H1 (cell line): ENCODE results near the gene GRID1. TPM values are rescaled to one million over a fixed set of nuclear protein-coding genes. Genes with fewer than 3 reads are reported as not detected.

Experiments used
- CTCF ChIA-PET: fragments of 300-600 bp; sonication (Branson Sonifier 250); formaldehyde crosslinking; loops from one replicate; lab custom pipeline; 2021; ENCODE audit not compliant: partially characterized antibody; lab: Charles Lee
- POLR2A ChIA-PET: fragments of 300-600 bp; sonication (Branson Sonifier 250); formaldehyde crosslinking; loops from one replicate; lab custom pipeline; 2021; ENCODE audit warnings: inconsistent platforms; ENCODE audit not compliant: partially characterized antibody; lab: Charles Lee
- DNase-seq, 2 experiments: peaks; one replicate each; pipeline versions ENCODE4 v3.0.0 to v3.0.0-alpha.2; 2010 to 2022; ENCODE audit warnings: low spot score in 2 of 2, low read depth in 1 of 2, mixed read lengths in 1 of 2
- FAIRE-seq: peaks from 2 replicates; lab custom pipeline; 2011; peaks lifted over from hg19 to GRCh38; lab: Jason Lieb, UNC
- H2AFZ ChIP-seq: 2 replicates; pipeline ENCODE4 v1.8.1; 2012; ENCODE audit warnings: low read length, inconsistent platforms
- H2AK5ac ChIP-seq: 2 replicates; pipeline ENCODE4 v1.6.1; 2013; ENCODE audit warnings: low read depth, low read length
- H2BK120ac ChIP-seq: replicated peaks from 2 replicates; pipeline ENCODE3; 2013; ENCODE audit warnings: low read depth, low read length, inconsistent platforms
- H2BK12ac ChIP-seq: 2 replicates; pipeline ENCODE4 v1.6.1; 2013; ENCODE audit warnings: low read depth, low read length
- H2BK15ac ChIP-seq: 2 replicates; pipeline ENCODE4 v1.6.1; 2013; ENCODE audit warnings: low read length
- H2BK20ac ChIP-seq: 2 replicates; pipeline ENCODE4 v1.6.1; 2013; ENCODE audit warnings: low read length
- H2BK5ac ChIP-seq: 2 replicates; pipeline ENCODE4 v1.6.1; 2013; ENCODE audit warnings: low read depth, low read length
- H3K14ac ChIP-seq: 2 replicates; pipeline ENCODE4 v1.6.1; 2013; ENCODE audit warnings: inconsistent platforms; ENCODE audit not compliant: insufficient read length
- H3K18ac ChIP-seq: 2 replicates; pipeline ENCODE4 v1.6.1; 2013; ENCODE audit warnings: low read length; ENCODE audit errors: extremely low read depth
- H3K23ac ChIP-seq: 2 replicates; pipeline ENCODE4 v1.6.1; 2013; ENCODE audit warnings: inconsistent platforms; ENCODE audit not compliant: insufficient read length
- H3K23me2 ChIP-seq: 2 replicates; pipeline ENCODE4 v1.6.1; 2013; ENCODE audit warnings: low read depth, low read length
- H3K27ac ChIP-seq: 2 replicates; pipeline ENCODE4 v1.6.1; 2011; ENCODE audit warnings: low read depth, low read length, inconsistent platforms
- H3K27me3 ChIP-seq, 4 experiments: replicated peaks in 1 of 4; 1 replicate in 1 of 4; 2 replicates in 3 of 4; pipeline versions ENCODE4 v1.6.1 to v1.8.1; 2011 to 2013; ENCODE audit warnings: low read length in 3 of 4, mild to moderate bottlenecking in 3 of 4, inconsistent platforms in 2 of 4, mixed read lengths in 2 of 4, moderate library complexity in 1 of 4; ENCODE audit not compliant: control insufficient read depth in 3 of 4, insufficient read depth in 3 of 4; ENCODE audit errors: extremely low read depth in 1 of 4
- H3K36me3 ChIP-seq, 4 experiments: 2 replicates each; pipeline versions ENCODE4 v1.6.1 to v1.8.1; 2011 to 2013; ENCODE audit warnings: mild to moderate bottlenecking in 4 of 4, low read length in 3 of 4, moderate library complexity in 2 of 4, control low read depth in 1 of 4, inconsistent platforms in 1 of 4; ENCODE audit not compliant: insufficient read depth in 4 of 4, control insufficient read depth in 2 of 4
- H3K4ac ChIP-seq: replicated peaks from 2 replicates; pipeline ENCODE3; 2013; ENCODE audit warnings: low read length, low read depth, mixed read lengths, inconsistent platforms; ENCODE audit not compliant: insufficient read length
- H3K4me1 ChIP-seq, 4 experiments: replicated peaks in 1 of 4; 1 replicate in 1 of 4; 2 replicates in 3 of 4; pipeline versions ENCODE4 v1.6.1 to v1.8.1; 2011 to 2013; ENCODE audit warnings: low read length in 3 of 4, inconsistent platforms in 2 of 4, mixed read lengths in 1 of 4; ENCODE audit not compliant: insufficient read depth in 4 of 4, control insufficient read depth in 3 of 4
- H3K4me2 ChIP-seq, 2 experiments: 2 replicates each; pipeline versions ENCODE4 v1.6.1 to v1.8.1; 2011 to 2013; ENCODE audit warnings: low read depth in 2 of 2, low read length in 2 of 2, control low read depth in 1 of 2, inconsistent platforms in 1 of 2, mild to moderate bottlenecking in 1 of 2; ENCODE audit not compliant: insufficient read depth in 1 of 2
- H3K4me3 ChIP-seq, 4 experiments: fragments of 200-600, 300-600 bp in 1 of 4; sonication (generic), shearing (Covaris generic), sonication (Bioruptor Twin) in 1 of 4; 2 replicates each; pipeline versions ENCODE4 v1.5.1 to v1.8.1; 2011 to 2016; ENCODE audit warnings: low read length in 4 of 4, low read depth in 3 of 4, control low read depth in 2 of 4, inconsistent platforms in 2 of 4, mild to moderate bottlenecking in 2 of 4, mixed read lengths in 1 of 4, moderate library complexity in 1 of 4; ENCODE audit not compliant: insufficient read depth in 2 of 4; ENCODE audit errors: extremely low read depth in 1 of 4
- H3K56ac ChIP-seq: replicated peaks from 2 replicates; pipeline ENCODE3; 2013; ENCODE audit warnings: low read depth, mild to moderate bottlenecking, mixed read lengths, low read length, inconsistent platforms; ENCODE audit not compliant: insufficient read length
- H3K79me1 ChIP-seq: 2 replicates; pipeline ENCODE4 v1.6.1; 2013; ENCODE audit warnings: low read depth, low read length, control low read depth
- H3K79me2 ChIP-seq, 2 experiments: 2 replicates each; pipeline versions ENCODE4 v1.6.1 to v1.8.1; 2012 to 2013; ENCODE audit warnings: low read length in 2 of 2, mild to moderate bottlenecking in 2 of 2, inconsistent platforms in 1 of 2; ENCODE audit not compliant: insufficient read depth in 2 of 2, control insufficient read depth in 1 of 2
- H3K9ac ChIP-seq, 4 experiments: replicated peaks in 1 of 4; 1 replicate in 1 of 4; 2 replicates in 3 of 4; pipeline versions ENCODE4 v1.6.1 to v1.8.1; 2011 to 2013; ENCODE audit warnings: low read depth in 3 of 4, low read length in 3 of 4, control low read depth in 2 of 4, mild to moderate bottlenecking in 2 of 4, moderate library complexity in 2 of 4, inconsistent platforms in 1 of 4; ENCODE audit errors: extremely low read depth in 1 of 4
- H3K9me3 ChIP-seq, 2 experiments: 2 replicates each; pipeline versions ENCODE4 v1.6.1 to v1.8.1; 2012 to 2013; ENCODE audit warnings: mild to moderate bottlenecking in 2 of 2, moderate library complexity in 2 of 2, control low read depth in 1 of 2, inconsistent platforms in 1 of 2, low read depth in 1 of 2, low read length in 1 of 2, mixed read lengths in 1 of 2; ENCODE audit not compliant: insufficient read depth in 2 of 2
- H4K20me1 ChIP-seq, 2 experiments: replicated peaks in 1 of 2; 2 replicates each; pipeline versions ENCODE3 to v1.8.1; 2011 to 2013; ENCODE audit warnings: inconsistent platforms in 2 of 2, low read length in 2 of 2, mild to moderate bottlenecking in 1 of 2; ENCODE audit not compliant: insufficient read depth in 2 of 2, control insufficient read depth in 1 of 2
- H4K5ac ChIP-seq: 2 replicates; pipeline ENCODE4 v1.6.1; 2013; ENCODE audit warnings: low read length, low read depth, mixed read lengths, inconsistent platforms; ENCODE audit not compliant: insufficient read length
- H4K8ac ChIP-seq: 2 replicates; pipeline ENCODE4 v1.8.0; 2013; ENCODE audit warnings: mild to moderate bottlenecking, moderate library complexity, low read length, inconsistent platforms; ENCODE audit not compliant: insufficient read depth; ENCODE audit errors: extremely low read depth
- H4K91ac ChIP-seq: replicated peaks from 2 replicates; pipeline ENCODE3; 2013; ENCODE audit warnings: low read length, mixed read lengths, inconsistent platforms; ENCODE audit not compliant: insufficient read length
- BRCA1 ChIP-seq: IDR thresholded peaks from 2 replicates; pipeline ENCODE4 v1.6.1; 2012; ENCODE audit warnings: low read depth, low read length, improper control_type of control experiment
- CHD2 ChIP-seq: IDR thresholded peaks from 2 replicates; pipeline ENCODE4 v1.6.1; 2012; ENCODE audit warnings: low read length, improper control_type of control experiment
- EP300 ChIP-seq, 2 experiments: IDR thresholded peaks; 1 replicate in 1 of 2; 2 replicates in 1 of 2; pipeline ENCODE4 v1.6.1; 2011 to 2012; ENCODE audit warnings: low read depth in 2 of 2, low read length in 2 of 2, mild to moderate bottlenecking in 2 of 2, borderline replicate concordance in 1 of 2, inconsistent platforms in 1 of 2, moderate library complexity in 1 of 2
- EZH2 ChIP-seq: fragments of 200-600 bp; sonication (generic); IDR thresholded peaks from 2 replicates; pipeline ENCODE4 v1.7.1; 2012; ENCODE audit warnings: low read depth, mild to moderate bottlenecking, moderate library complexity, low read length, inconsistent platforms; ENCODE audit not compliant: severe bottlenecking
- GABPA ChIP-seq: IDR thresholded peaks from 2 replicates; pipeline ENCODE4 v1.6.1; 2011; ENCODE audit warnings: mild to moderate bottlenecking, low read length, moderate library complexity, borderline replicate concordance; ENCODE audit not compliant: insufficient read depth
- JUND ChIP-seq: IDR thresholded peaks from 2 replicates; pipeline ENCODE4 v1.6.1; 2011; ENCODE audit warnings: mild to moderate bottlenecking, improper control_type of control experiment, low read length
- ZNF274 ChIP-seq: IDR thresholded peaks from 2 replicates; pipeline ENCODE4 v1.7.0; 2012; ENCODE audit warnings: low read length, borderline replicate concordance; ENCODE audit errors: extremely low read depth
- whole genome bisulfite sequencing, 2 experiments: shearing (Covaris generic) in 1 of 2; methylation state at CpG; one replicate each; pipeline versions ENCODE4 v1.1.6 to v1.1.7; 2013 to 2015; ENCODE audit warnings: low lambda C conversion rate in 2 of 2, mixed read lengths in 2 of 2, inconsistent platforms in 1 of 2, low coverage in 1 of 2, missing lambda C conversion rate in 1 of 2; ENCODE audit not compliant: insufficient replicate concordance in 2 of 2, insufficient coverage in 1 of 2, insufficient read length in 1 of 2; ENCODE audit errors: extremely low coverage in 1 of 2, missing lambda C conversion rate in 1 of 2; 5-methylcytosine and 5-hydroxymethylcytosine counted together
- polyA plus RNA-seq, 7 experiments: library from polyadenylated mRNA; depleted of rRNA in 3 of 7; stranded (reverse) in 5 of 7; unstranded in 2 of 7; fragments of >200 nt in 5 of 7; fragments of 200-250 nt in 2 of 7; gene quantifications; 1 replicate in 5 of 7; 2 replicates in 1 of 7; 4 replicates in 1 of 7; pipeline versions ENCODE4 v1.2.1 to v1.2.3, GENCODE V29; 2011 to 2013; ENCODE audit warnings: missing spikeins in 2 of 7, mixed read lengths in 2 of 7
- total RNA-seq: library from RNA; stranded (reverse); fragmentation: NEBNext Ultra II Directional; extraction: Animal tissue kit (Norgen Biotek cat#: 25700); gene quantifications from 2 replicates; pipeline ENCODE4 v1.2.1, GENCODE V29; 2021
- TF ChIP-seq, protein P1 (sequence below): IDR thresholded peaks from 2 replicates; pipeline ENCODE4 v1.6.1; 2012; ENCODE audit warnings: inconsistent platforms

The GRID1 gene
- total and polyA plus RNA-seq, 2 of the 8 experiments (the other 6 are each of a cell fraction or from before 2014, with no cell fraction given), result 0.22 to 0.30 TPM

DNA sequence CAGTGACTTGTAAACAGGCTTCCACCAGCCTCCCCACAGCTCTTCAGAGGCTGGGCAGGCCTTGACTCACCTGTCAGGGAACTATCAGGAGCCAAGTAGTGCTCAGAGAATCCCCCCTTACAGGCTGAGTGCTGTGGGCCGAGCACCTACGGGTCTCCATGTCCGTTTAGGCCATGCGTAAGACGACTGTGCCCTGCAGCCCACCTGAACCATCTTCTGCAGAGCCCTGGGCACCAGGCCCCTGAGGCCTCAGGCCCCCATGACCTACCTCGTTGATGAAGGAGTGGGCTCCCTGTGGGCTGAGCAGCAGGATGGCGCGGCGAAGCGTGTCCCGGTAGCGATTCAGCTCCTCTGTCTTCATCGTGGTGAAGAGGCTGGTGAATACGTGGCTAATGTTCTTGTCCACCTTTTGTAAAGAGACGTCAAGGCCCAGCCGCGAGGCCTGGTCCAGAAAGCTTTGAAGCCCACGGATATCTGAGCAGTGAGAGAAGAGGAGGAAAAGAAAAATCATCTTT is 228.0 kb downstream of the GRID1 start:
- Histone ChIP-seq H3K79me1 (no peaks in the 10 kb centered on the region), H3K23ac (no peak overlapping the region), H4K8ac (no peak overlapping the region), H4K20me1 (no peaks in the 10 kb centered on the region), H2BK12ac (no peak overlapping the region), H3K23me2 (no peaks in the 10 kb centered on the region; the same call in 1 of the 2 replicates), H3K4me3 (no peak overlapping the region), H2AK5ac (no peak overlapping the region), H3K27ac (no peak overlapping the region), H3K14ac (no peak overlapping the region), H3K9me3 (no peaks in the 10 kb centered on the region), H3K4me1 (no peaks in the 10 kb centered on the region), H4K91ac (no peak overlapping the region), H3K27me3 (no peaks in the 10 kb centered on the region), H3K4ac (no peak overlapping the region), H3K79me2 (no peaks in the 10 kb centered on the region), H2AFZ (no peak overlapping the region), H4K5ac (no peak overlapping the region), H3K18ac (no peak overlapping the region), H3K4me2 (no peak overlapping the region), H2BK20ac (no peak overlapping the region), H2BK15ac (no peak overlapping the region), H3K56ac (no peak overlapping the region), H3K36me3 (no peaks in the 10 kb centered on the region), H3K9ac (no peak overlapping the region), H2BK5ac (no peak overlapping the region), H2BK120ac (no peak overlapping the region)
- CTCF ChIA-PET, result interaction anchor here (0.6 to 3.2 kb wide), 50 partner anchors 8 to 738 kb away, joined by 3 to 16 read pairs (median 4); no protein-coding TSS in a partner anchor
- WGBS, 2 experiments, result 90% methylated on average over 18 of the region's 18 CpGs; no CpG with 5 or more reads in 1 of the 2 experiments
- DNase-seq (no peak), FAIRE-seq (no peak)
- POLR2A ChIA-PET, result no interaction called here
- no peak for TF ChIP-seq BRCA1
- no peak for TF ChIP-seq JUND
- TF ChIP-seq EZH2, result no peak
- TF ChIP-seq ZNF274, result no peak
- TF ChIP-seq, protein P1, sequence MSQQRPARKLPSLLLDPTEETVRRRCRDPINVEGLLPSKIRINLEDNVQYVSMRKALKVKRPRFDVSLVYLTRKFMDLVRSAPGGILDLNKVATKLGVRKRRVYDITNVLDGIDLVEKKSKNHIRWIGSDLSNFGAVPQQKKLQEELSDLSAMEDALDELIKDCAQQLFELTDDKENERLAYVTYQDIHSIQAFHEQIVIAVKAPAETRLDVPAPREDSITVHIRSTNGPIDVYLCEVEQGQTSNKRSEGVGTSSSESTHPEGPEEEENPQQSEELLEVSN, result no peak
- TF ChIP-seq EP300 (IDR thresholded peaks at IDR 0.05; ENCODE audit: borderline replicate concordance in 1 of 2, low read depth in 2 of 2, low read length in 2 of 2), result no peak
- TF ChIP-seq GABPA, result no peak
- no peak for TF ChIP-seq CHD2
